ENCODE results near the gene TAF8. TPM values are rescaled to one million over a fixed set of nuclear protein-coding genes. Genes with fewer than 3 reads are reported as not detected.
A peak's percentile ranks its signal among the peaks of the same experiment; 100 is the strongest.
"Not testable (repeated sequence)": the region's sequence is repeated elsewhere in the genome, so short reads cannot be mapped to it uniquely, and the experiment has no call there.

The TAF8 gene
- polyA plus RNA-seq, 6 donors from 2014 or later = 10.3 to 25.6 (median 18.6) TPM

DNA sequence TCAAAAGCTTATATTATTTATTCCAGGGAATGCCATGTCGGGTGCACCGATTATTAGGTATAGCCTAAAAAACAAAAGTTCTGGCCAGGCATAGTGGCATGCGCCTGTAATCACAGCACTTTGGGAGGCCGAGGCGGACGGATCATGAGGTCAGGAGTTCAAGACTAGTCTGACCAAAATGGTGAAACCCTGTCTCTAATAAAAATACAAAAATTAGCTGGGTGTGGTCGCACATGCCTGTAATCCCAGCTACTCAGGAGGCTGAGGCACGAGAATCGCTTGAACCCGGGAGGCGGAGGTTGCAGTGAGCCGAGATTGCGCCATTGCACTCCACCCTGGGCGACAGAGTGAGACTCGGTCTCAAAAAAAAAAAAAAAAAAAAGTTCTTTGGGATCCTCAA, 12.7 kb upstream of the TAF8 start:
- not testable (repeated sequence) for H3K4me3 Mint-ChIP-seq; H3K9me3 Mint-ChIP-seq; H3K27me3 Mint-ChIP-seq; ATAC-seq (ENCODE audit: low read depth in 2 of 2); H3K36me3 Mint-ChIP-seq; H3K27ac Mint-ChIP-seq; DNase-seq
- peaks cover 39 to 64% (median 52%) of the 10 kb centered on the region in 3 donors for H3K4me1 Mint-ChIP-seq

- Mint-ChIP-seq H3K9me3 (no peaks in the 10 kb centered on the region), H3K4me3 (peak overlapping the region in 1 of 8 donors; percentile 37), H3K27ac (peak overlapping the region in 3 of 6 donors; percentile 49 to 86 (median 65)), H3K36me3 (peaks cover 0 to 6% of the 10 kb centered on the region in 2 donors), H3K4me1 (peaks cover 36 to 64% (median 47%) of the 10 kb centered on the region in 3 donors), H3K27me3 (no peaks in the 10 kb centered on the region)
- DNase-seq (no peak), ATAC-seq (ENCODE audit: low read depth in 2 of 2) (no peak)
Observed at GRCh38 chr6:42038163-42038562, 12.2 kb upstream of the TAF8 start.

- H3K4me3 Mint-ChIP-seq = peak overlapping the region; percentile 49 to 84 (median 78)
- peaks cover 0 to 6% of the 10 kb centered on the region in 2 donors for H3K36me3 Mint-ChIP-seq
- peak overlapping the region in 5 of 6 donors; percentile 22 to 94 (median 85) for H3K27ac Mint-ChIP-seq
- no peaks in the 10 kb centered on the region for H3K27me3 Mint-ChIP-seq
- DNase-seq = no peak
- H3K9me3 Mint-ChIP-seq = no peaks in the 10 kb centered on the region
- no peak for ATAC-seq (ENCODE audit: low read depth in 2 of 2)
- peaks cover 38 to 69% (median 51%) of the 10 kb centered on the region in 3 donors for H3K4me1 Mint-ChIP-seq
Observed at GRCh38 chr6:42038811-42039408, 11.4 kb upstream of the TAF8 start.

DNA sequence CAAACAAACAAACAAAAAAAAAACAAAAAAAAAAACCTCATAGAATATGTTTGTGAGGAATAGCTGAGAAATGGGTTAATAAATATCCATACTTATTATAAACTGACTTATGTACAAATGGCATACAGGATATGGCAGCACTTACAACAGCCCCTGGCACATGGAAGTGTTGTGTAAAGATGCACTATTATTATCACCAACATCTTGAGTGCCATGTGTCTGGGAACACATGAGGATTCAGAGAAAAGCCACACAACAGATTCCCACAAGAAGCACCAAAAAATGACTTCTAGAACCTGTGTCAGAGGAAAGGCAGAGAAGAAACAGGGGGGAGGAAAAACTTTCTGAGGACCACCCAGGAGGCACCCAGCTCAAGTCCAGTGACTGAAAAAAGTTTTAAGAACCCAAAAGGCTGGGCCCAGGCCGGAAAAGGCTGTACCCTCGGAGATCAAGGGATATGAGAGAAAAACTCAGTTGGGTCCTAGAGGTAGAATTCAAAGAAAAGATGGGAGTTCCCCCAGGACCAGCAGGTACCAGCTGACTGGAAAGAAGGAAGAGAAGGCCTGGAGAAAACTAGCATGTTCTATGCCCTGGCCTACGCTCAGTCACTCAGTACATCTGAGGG, 9.4 kb upstream of the TAF8 start:
- Mint-ChIP-seq H3K4me1 (peaks cover 49 to 80% (median 61%) of the 10 kb centered on the region in 3 donors), H3K36me3 (no peaks in the 10 kb centered on the region), H3K9me3 (no peaks in the 10 kb centered on the region), H3K4me3 (peak overlapping the region; percentile 35 to 71 (median 59)), H3K27ac (peak overlapping the region in 5 of 6 donors; percentile 23 to 88 (median 61)), H3K27me3 (no peaks in the 10 kb centered on the region)
- no peak for DNase-seq
- no peak for ATAC-seq (ENCODE audit: low read depth in 2 of 2)

- peak overlapping the region in 7 of 8 donors; percentile 40 to 71 (median 63) for H3K4me3 Mint-ChIP-seq
Observed at GRCh38 chr6:42041481-42042053, 8.8 kb upstream of the TAF8 start.

DNA sequence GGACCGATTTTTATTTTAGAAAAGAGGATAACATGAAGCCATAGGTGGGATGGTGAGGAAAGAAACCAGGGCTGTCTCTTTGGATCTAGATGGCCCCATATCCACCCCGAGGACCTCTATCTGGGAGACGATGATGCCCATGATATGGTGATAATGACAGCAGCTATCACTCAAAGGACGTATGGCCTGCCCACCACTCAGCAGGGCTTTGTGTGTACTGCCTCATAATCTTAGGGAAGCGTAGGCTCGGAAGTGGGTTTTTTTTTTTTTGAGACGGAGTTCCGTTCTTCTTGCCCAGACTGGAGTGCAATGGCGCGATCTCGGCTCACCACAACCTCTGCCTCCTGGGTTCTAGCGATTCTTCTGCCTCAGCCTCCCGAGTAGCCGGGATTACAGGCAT, 8.2 kb upstream of the TAF8 start:
- H3K4me3 Mint-ChIP-seq = peak overlapping the region in 5 of 8 donors; percentile 30 to 68 (median 56)
- H3K27ac Mint-ChIP-seq = peak overlapping the region in 2 of 6 donors; percentile 85 to 88

More at GRCh38 chr6:42041481-42042053, 8.8 kb upstream of the TAF8 start:
- Mint-ChIP-seq H3K36me3 (no peaks in the 10 kb centered on the region), H3K9me3 (no peaks in the 10 kb centered on the region), H3K4me1 (peaks cover 55 to 86% (median 67%) of the 10 kb centered on the region in 3 donors), H3K27me3 (no peaks in the 10 kb centered on the region), H3K27ac (peak overlapping the region in 4 of 6 donors; percentile 46 to 88 (median 69))
- ATAC-seq (ENCODE audit: low read depth in 2 of 2) (no peak), DNase-seq (no peak)

GRCh38 chr6:42043787-42044475, 6.4 kb upstream of the TAF8 start:
- peak; percentile 42 to 47 for ATAC-seq (ENCODE audit: low read depth in 2 of 2)
- Mint-ChIP-seq H3K4me3 (peak overlapping the region; percentile 47 to 99 (median 88)), H3K27me3 (no peaks in the 10 kb centered on the region), H3K36me3 (no peaks in the 10 kb centered on the region), H3K4me1 (peaks cover 65 to 91% (median 79%) of the 10 kb centered on the region in 3 donors), H3K9me3 (no peaks in the 10 kb centered on the region), H3K27ac (peak overlapping the region in 5 of 6 donors; percentile 70 to 93 (median 80))
- peak; percentile 80 for DNase-seq

More for the DNA sequence above, 8.2 kb upstream of the TAF8 start:
- no peaks in the 10 kb centered on the region for H3K27me3 Mint-ChIP-seq
- peaks cover 61 to 92% (median 72%) of the 10 kb centered on the region in 3 donors for H3K4me1 Mint-ChIP-seq
- DNase-seq (no peak), ATAC-seq (ENCODE audit: low read depth in 2 of 2) (no peak)
- H3K9me3 Mint-ChIP-seq = no peaks in the 10 kb centered on the region
- H3K36me3 Mint-ChIP-seq = no peaks in the 10 kb centered on the region

GRCh38 chr6:42045538-42046460, 4.5 kb upstream of the TAF8 start:
- Mint-ChIP-seq H3K4me1 (peaks cover 58 to 87% (median 68%) of the 10 kb centered on the region in 3 donors), H3K4me3 (peak overlapping the region; percentile 92 to 99 (median 98)), H3K9me3 (no peaks in the 10 kb centered on the region), H3K27ac (peak overlapping the region; percentile 58 to 94 (median 92)), H3K27me3 (no peaks in the 10 kb centered on the region), H3K36me3 (no peaks in the 10 kb centered on the region)
- peak; percentile 72 for DNase-seq
- peak; percentile 7 to 25 for ATAC-seq (ENCODE audit: low read depth in 2 of 2)

DNA sequence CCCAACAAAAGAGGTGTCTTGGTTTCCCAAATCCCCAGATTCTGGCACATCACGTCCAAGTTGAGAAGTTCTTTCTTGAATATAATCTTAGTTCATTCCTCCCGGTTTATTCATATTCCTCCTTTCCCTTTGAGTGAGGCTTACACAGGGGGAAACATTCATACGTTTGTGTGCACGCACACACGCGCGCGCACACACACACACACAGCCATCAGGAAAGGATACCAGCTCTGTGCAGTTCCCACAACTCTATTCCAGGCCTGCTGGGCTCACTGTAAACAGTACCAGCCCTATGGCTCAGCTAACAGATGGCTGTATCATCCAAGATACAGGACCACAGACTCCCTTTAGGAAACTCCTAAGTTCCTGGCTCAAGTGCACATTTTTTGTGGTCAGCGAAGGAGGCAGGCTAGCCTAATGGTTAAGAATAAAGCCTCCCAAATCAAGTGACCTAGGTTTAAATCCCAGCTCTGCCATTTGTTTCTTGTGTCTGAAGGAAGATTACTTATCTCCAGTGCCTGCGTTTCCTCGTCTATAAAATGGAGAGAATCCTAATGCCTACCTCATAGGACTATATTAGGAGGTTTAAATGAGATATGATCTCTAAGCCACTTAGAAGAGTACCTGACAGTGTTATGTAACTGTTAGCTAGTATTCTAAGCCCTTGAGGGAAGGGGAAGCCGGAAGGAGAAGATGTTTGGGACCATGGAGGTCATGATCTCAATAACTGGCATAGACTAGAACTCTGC, 3.7 kb upstream of the TAF8 start:
- Mint-ChIP-seq H3K36me3 (no peaks in the 10 kb centered on the region), H3K4me1 (peaks cover 55 to 87% (median 68%) of the 10 kb centered on the region in 3 donors), H3K9me3 (no peaks in the 10 kb centered on the region), H3K27ac (peak overlapping the region; percentile 33 to 94 (median 92)), H3K27me3 (no peaks in the 10 kb centered on the region), H3K4me3 (peak overlapping the region; percentile 92 to 99 (median 98))
- ATAC-seq (ENCODE audit: low read depth in 2 of 2) (no peak), DNase-seq (no peak)

DNA sequence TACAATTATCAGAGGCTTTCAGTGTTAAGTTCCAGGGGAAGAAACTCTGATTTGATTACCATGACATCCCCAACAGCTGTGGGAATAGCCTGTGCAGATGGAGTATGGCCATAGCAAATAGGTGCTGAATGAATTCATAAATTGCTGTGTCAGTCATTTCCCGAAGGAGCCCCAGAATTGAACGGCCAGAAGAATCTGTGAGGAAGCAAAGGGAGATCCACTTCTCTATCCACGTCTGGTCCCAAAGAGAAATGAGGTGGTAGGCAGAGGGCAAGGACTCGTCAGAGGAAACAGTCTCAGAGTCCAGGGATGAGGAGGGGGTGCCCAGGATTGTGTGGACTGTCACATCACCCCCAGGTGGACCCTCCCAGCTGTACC, 3.1 kb upstream of the TAF8 start:
- Mint-ChIP-seq H3K4me1 (peaks cover 50 to 82% (median 65%) of the 10 kb centered on the region in 3 donors), H3K36me3 (no peaks in the 10 kb centered on the region), H3K27ac (peak overlapping the region in 5 of 6 donors; percentile 36 to 95 (median 93)), H3K9me3 (no peaks in the 10 kb centered on the region), H3K4me3 (peak overlapping the region; percentile 92 to 99 (median 98)), H3K27me3 (no peaks in the 10 kb centered on the region)
- ATAC-seq (ENCODE audit: low read depth in 2 of 2) (no peak), DNase-seq (no peak)

DNA sequence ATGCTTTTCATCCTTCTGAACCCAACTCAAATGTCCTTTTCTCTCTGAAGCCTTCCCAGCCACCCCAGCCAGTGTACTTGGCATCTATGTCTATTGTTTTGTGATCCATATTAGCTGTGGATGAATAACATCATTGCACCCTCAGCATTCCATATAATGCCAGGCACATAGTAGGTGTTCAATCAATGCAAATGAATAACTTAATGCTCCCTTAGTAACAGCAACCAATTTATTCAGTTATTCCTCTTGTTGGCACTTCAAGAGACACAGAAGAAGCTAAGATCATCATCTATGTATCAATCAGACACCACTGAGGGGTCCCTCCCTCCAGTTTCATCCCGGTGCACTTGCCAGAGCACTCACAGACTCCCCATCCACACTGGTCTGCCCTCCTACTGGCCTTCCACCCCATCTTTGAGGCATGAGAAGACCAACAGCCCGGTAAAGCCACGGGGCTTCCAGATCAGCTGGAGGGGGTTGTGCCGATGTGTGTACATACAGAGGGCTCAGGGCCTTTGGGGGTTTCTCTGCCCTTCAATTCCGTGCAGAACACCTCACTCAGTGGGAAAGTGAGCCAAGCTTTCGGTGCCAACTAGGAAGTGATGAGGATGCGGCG, 2.4 kb upstream of the TAF8 start:
- Mint-ChIP-seq H3K27me3 (no peaks in the 10 kb centered on the region), H3K9me3 (no peaks in the 10 kb centered on the region), H3K4me3 (peak overlapping the region; percentile 92 to 99 (median 98)), H3K4me1 (peaks cover 53 to 81% (median 64%) of the 10 kb centered on the region in 3 donors), H3K36me3 (no peaks in the 10 kb centered on the region), H3K27ac (peak overlapping the region; percentile 92 to 96 (median 94))
- no peak for ATAC-seq (ENCODE audit: low read depth in 2 of 2)
- no peak for DNase-seq

Measured in naive B cell (primary cell).